Body of pancreas (tissue), 4 donors: ENCODE results near the gene PVALB.

Experiments used
- POLR2A ChIP-seq, 3 donors: fragments of 450-650 bp; IDR thresholded peaks; one replicate each; pipeline ENCODE4 v1.6.1; 2016; ENCODE audit warnings: antibody characterized with exemption in 3 of 3, mild to moderate bottlenecking in 2 of 3
- TF ChIP-seq, protein P1 (sequence below), 7 experiments: fragments of 450-650 bp in 4 of 7; fragments of 200-600 bp in 3 of 7; sonication (generic) in 3 of 7; IDR thresholded peaks; one replicate each; pipeline ENCODE4 v1.5.1; 2016 to 2019; ENCODE audit warnings: antibody characterized with exemption in 7 of 7

DNA sequence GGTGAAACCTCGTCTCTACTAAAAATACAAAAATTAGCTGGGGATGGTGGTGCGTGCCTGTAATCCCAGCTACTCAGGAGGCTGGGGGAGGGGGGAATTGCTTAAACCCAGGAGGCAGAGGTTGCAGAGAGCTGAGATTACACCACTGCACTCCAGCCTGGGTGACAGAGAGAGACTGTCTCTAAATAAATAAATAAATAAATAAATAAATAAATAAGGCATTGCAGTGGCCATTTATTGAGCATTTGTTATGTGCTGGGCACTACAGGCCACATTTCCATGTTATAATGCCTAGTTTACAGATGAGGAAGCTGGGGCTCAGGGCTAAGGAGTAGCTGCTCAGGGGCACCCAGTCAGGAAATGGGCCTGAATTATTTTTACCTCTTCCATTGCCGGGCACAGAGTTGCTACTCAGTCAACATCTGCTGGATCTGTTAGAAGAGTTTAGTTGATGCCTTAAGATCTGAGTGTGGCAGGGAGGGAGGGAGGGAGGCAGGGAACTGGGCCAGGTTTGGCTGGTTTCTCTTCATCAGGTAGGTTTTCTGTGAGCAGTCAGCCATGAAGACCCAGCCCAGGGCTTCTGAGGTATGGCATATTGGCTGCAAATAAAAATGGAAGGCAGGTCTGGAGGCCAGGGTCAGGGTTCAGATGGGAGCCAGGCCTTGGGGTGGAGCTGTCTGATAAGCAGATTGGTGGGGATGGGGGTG is 5.6 kb downstream of the PVALB start:
- TF ChIP-seq POLR2A (IDR thresholded peaks at IDR 0.05), result no peak
- TF ChIP-seq, protein P1, sequence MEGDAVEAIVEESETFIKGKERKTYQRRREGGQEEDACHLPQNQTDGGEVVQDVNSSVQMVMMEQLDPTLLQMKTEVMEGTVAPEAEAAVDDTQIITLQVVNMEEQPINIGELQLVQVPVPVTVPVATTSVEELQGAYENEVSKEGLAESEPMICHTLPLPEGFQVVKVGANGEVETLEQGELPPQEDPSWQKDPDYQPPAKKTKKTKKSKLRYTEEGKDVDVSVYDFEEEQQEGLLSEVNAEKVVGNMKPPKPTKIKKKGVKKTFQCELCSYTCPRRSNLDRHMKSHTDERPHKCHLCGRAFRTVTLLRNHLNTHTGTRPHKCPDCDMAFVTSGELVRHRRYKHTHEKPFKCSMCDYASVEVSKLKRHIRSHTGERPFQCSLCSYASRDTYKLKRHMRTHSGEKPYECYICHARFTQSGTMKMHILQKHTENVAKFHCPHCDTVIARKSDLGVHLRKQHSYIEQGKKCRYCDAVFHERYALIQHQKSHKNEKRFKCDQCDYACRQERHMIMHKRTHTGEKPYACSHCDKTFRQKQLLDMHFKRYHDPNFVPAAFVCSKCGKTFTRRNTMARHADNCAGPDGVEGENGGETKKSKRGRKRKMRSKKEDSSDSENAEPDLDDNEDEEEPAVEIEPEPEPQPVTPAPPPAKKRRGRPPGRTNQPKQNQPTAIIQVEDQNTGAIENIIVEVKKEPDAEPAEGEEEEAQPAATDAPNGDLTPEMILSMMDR (IDR thresholded peaks at IDR 0.05), result no peak
